HepG2 (cell line): ENCODE results near the gene TMEM151A. TPM values are rescaled to one million over a fixed set of nuclear protein-coding genes. Genes with fewer than 3 reads are reported as not detected.

ENCODE experiments used
- ATAC-seq: fragments of 200-7000 bp; cut with Tn5 transposase; 3 replicates; pipeline ENCODE4 v1.9.1; 2020; ENCODE audit warnings: mild to moderate bottlenecking, moderate library complexity
- BruUV-seq: library from RNA; stranded (reverse); fragments of 400-500 nt; replicated peaks from 2 replicates; lab custom pipeline; 2021; lab: Mats Ljungman, UMichigan
- CTCF ChIA-PET: fragments of 300-600 bp; formaldehyde crosslinking; extraction: SDS; loops from one replicate; lab custom pipeline; 2021; ENCODE audit warnings: low total read pairs, inconsistent platforms, low intra/inter-chr PET ratio; lab: Yijun Ruan, JAX
- POLR2A ChIA-PET: fragments of 350-600 bp; sonication (Branson Sonifier 250); formaldehyde crosslinking; loops from one replicate; lab custom pipeline; 2020; ENCODE audit warnings: antibody characterized with exemption, inconsistent platforms; lab: Yijun Ruan, JAX
- DNase-seq: peaks from one replicate; pipeline ENCODE4 v3.0.0-alpha.2; 2015; ENCODE audit warnings: low spot score
- FAIRE-seq: peaks from 3 replicates; lab custom pipeline; 2011; peaks lifted over from hg19 to GRCh38; lab: Jason Lieb, UNC
- H2AFZ ChIP-seq: one replicate; pipeline ENCODE4 v1.6.1; 2011; ENCODE audit warnings: low read length, inconsistent platforms
- H3K27ac ChIP-seq: fragments of 300-600 bp; 3 replicates; pipeline ENCODE4 v1.8.0; 2011; ENCODE audit warnings: mixed run types, mild to moderate bottlenecking, mixed read lengths, low read length, inconsistent platforms; ENCODE audit not compliant: insufficient read depth; ENCODE audit errors: extremely low read length
- H3K27me3 ChIP-seq, 2 experiments: fragments of 200-600 bp in 1 of 2; 2 replicates in 1 of 2; 3 replicates in 1 of 2; pipeline versions ENCODE4 v1.6.0 to v1.8.0; 2011; ENCODE audit warnings: low read length in 2 of 2, mild to moderate bottlenecking in 2 of 2, moderate library complexity in 2 of 2, inconsistent platforms in 1 of 2; ENCODE audit not compliant: insufficient read depth in 2 of 2, control insufficient read depth in 1 of 2
- H3K36me3 ChIP-seq, 2 experiments: fragments of 200-600 bp in 1 of 2; replicated peaks in 1 of 2; 2 replicates in 1 of 2; 3 replicates in 1 of 2; pipeline versions ENCODE4 v1.5.1 to v1.8.0; 2011; ENCODE audit warnings: low read length in 2 of 2, inconsistent platforms in 1 of 2; ENCODE audit not compliant: insufficient read depth in 2 of 2, control insufficient read depth in 1 of 2
- H3K4me1 ChIP-seq: 2 replicates; pipeline ENCODE4 v1.5.1; 2012; ENCODE audit warnings: low read length, inconsistent platforms; ENCODE audit not compliant: insufficient read depth
- H3K4me2 ChIP-seq: 2 replicates; pipeline ENCODE4 v1.6.0; 2011; ENCODE audit warnings: low read depth, low read length, inconsistent platforms
- H3K4me3 ChIP-seq, 3 experiments: fragments of 200-600 bp in 1 of 3; sonication (generic), shearing (Covaris generic) in 1 of 3; replicated peaks in 1 of 3; 2 replicates each; pipeline ENCODE4 v1.5.1; 2011 to 2016; ENCODE audit warnings: low read length in 3 of 3, inconsistent platforms in 2 of 3, low read depth in 2 of 3, mild to moderate bottlenecking in 2 of 3, control low read depth in 1 of 3, mixed read lengths in 1 of 3; ENCODE audit not compliant: insufficient read depth in 1 of 3
- H3K79me2 ChIP-seq: one replicate; pipeline ENCODE4 v1.6.1; 2011; ENCODE audit warnings: low read length, inconsistent platforms; ENCODE audit not compliant: insufficient read depth
- H3K9ac ChIP-seq: 2 replicates; pipeline ENCODE4 v1.6.0; 2011; ENCODE audit warnings: mild to moderate bottlenecking, low read depth, low read length, inconsistent platforms; ENCODE audit not compliant: insufficient read depth
- H3K9me3 ChIP-seq: 2 replicates; pipeline ENCODE4 v1.5.1; 2012; ENCODE audit warnings: mild to moderate bottlenecking, low read length
- H4K20me1 ChIP-seq: 2 replicates; pipeline ENCODE4 v1.6.0; 2011; ENCODE audit warnings: inconsistent platforms, mild to moderate bottlenecking, low read length, moderate library complexity; ENCODE audit not compliant: insufficient read depth
- NFE2 ChIP-seq: sonication (generic); formaldehyde crosslinking; IDR thresholded peaks from 2 replicates; pipeline ENCODE4 v1.4.0; 2020; ENCODE audit warnings: missing genetic modification reagents
- SMARCC2 ChIP-seq: fragments of 450-650 bp; IDR thresholded peaks from 2 replicates; pipeline ENCODE4 v1.6.1; 2017; ENCODE audit warnings: antibody characterized with exemption, mild to moderate bottlenecking
- WGBS: methylation state at CpG from one replicate; pipeline ENCODE4 v1.1.6; 2017; ENCODE audit warnings: low lambda C conversion rate; 5-methylcytosine and 5-hydroxymethylcytosine counted together
- in situ Hi-C: cut with HindIII; loops from 2 replicates; pipeline ENCODE4 v1.10.0; 2017; ENCODE audit warnings: low pct_unique_long_range_greater_than_20kb; ENCODE audit not compliant: extremely low pct_ligation_motif_present
- intact Hi-C: fragments of 100-400 bp; cut with micrococcal nuclease; formaldehyde crosslinking; loops from one replicate; pipeline ENCODE4 v1.10.0; 2022; ENCODE audit not compliant: unreplicated experiment
- polyA plus RNA-seq, 8 experiments: library from polyadenylated mRNA; depleted of rRNA in 3 of 8; stranded (reverse) in 7 of 8; unstranded in 1 of 8; fragments of >200 nt; fragmentation: Illumina TruSeq in 4 of 8; extraction: Trizol in 4 of 8; gene quantifications; 2 replicates each; pipeline versions ENCODE4 v1.2.1 to v1.2.3, GENCODE V29; 2011 to 2016; ENCODE audit warnings: low read depth in 4 of 8, missing spikeins in 1 of 8, mixed read lengths in 1 of 8; ENCODE audit not compliant: insufficient read depth in 1 of 8
- total RNA-seq, 5 experiments: library from RNA; depleted of rRNA; stranded (reverse); fragments of >200 nt; fragmentation: Illumina TruSeq; extraction: Trizol; gene quantifications; 2 replicates each; pipeline ENCODE4 v1.2.3, GENCODE V29; 2016; ENCODE audit warnings: low read depth in 1 of 5
- TF ChIP-seq, protein P1 (sequence below): fragments of 450-650 bp; IDR thresholded peaks from 2 replicates; pipeline ENCODE4 v1.6.1; 2016

TMEM151A gene
- total and polyA plus RNA-seq, 2 of the 13 experiments (the other 11 are each of a cell fraction or from before 2014, with no cell fraction given), result 0.18 to 0.33 TPM

DNA sequence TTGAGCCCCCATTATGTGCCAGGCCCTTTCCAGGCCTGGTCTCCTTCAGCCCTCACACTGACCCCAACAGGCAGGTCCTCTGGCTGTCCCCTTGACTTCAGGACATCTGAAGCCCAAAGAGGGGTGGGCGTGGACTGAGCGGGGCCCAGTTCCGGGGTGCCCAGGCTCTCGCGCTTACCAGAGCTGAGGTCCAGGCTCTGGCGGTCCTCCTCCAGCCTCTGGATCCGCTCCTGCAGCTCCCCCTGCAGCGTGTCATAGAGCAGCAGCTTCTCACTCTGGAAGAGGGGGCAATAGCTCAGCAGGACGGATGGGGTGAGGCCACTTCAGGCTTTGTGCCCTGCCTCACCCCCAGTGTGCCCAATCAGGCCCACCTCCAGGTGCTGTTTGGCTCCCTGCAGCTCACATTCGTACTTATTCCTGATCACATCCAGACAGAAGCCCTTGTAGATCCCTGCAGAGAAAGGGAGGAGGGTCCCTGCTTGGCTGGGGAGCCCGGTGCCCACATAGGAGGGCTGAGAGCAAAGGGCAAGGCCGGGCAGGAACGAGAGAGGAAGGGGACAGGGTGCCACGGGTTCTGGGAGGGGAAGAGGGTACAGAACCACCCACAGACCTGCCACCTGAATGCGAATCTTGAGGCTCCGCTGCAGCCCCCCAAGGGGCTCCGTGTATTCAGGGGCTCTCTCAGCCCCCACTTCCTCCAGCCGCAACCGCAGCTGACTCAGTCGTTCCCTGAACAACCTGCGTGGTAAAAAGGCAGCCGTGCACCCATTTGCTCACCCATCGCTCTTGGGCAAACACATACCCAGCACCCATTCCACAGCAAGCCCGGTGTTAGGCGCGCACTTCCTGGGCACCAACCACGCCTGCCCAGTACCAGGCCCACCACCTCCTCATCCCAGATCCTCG is 49.2 kb downstream of the TMEM151A start:
- TF ChIP-seq SMARCC2, result no peak

DNA sequence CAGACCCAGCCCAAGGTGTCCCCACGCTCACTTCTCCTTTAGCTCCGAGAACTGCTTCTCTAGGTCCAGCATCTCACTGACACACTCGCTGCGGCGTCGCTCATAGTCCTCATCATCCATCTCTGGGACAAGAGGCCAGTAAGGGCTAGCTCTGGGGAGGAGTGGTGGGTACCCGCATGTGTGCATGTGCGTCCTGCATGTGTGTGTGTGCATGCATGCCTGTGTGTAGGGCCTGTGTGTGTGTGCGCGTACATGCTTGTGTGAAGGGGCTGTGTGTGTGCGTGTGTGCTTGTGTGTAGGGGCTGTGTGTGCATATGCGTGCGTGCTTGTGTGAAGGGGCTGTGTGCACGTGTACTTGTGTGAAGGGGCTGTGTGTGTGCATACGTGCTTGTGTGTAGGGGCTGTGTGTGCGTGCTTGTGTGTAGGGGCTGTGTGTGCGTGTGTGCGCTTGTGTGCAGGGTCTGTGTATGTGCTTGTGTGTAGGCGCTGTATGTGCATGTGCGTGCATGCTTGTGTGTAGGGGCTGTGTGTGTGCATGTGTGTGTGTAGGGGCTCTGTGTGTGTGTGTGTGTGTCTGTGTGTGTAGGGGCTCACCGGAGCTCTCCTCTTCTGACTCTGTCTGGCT is 49.9 kb downstream of the TMEM151A start:
- Histone ChIP-seq H2AFZ (no peak overlapping the region), H3K27me3 (no peaks in the 10 kb centered on the region; a peak in 1 of 5 replicates), H3K4me1 (peaks cover 35% of the 10 kb centered on the region), H3K4me3 (no peak overlapping the region), H3K9me3 (no peaks in the 10 kb centered on the region), H3K9ac (no peak overlapping the region), H3K4me2 (no peak overlapping the region), H3K36me3 (peaks cover 19 to 29% of the 10 kb centered on the region in 2 experiments; a peak in 4 of 5 replicates), H3K79me2 (peaks cover 31% of the 10 kb centered on the region), H3K27ac (no peak overlapping the region), H4K20me1 (no peaks in the 10 kb centered on the region)
- in situ Hi-C loops (no loop called here), intact Hi-C loops (no loop called here)
- 95% methylated on average over 21 of the region's 21 CpGs for WGBS
- ChIA-PET CTCF (no interaction called here), POLR2A (interaction anchor here (1.3 kb wide), 1 partner anchor 29 kb away, joined by 4 read pairs; no protein-coding TSS in a partner anchor)
- TF ChIP-seq, protein P1, sequence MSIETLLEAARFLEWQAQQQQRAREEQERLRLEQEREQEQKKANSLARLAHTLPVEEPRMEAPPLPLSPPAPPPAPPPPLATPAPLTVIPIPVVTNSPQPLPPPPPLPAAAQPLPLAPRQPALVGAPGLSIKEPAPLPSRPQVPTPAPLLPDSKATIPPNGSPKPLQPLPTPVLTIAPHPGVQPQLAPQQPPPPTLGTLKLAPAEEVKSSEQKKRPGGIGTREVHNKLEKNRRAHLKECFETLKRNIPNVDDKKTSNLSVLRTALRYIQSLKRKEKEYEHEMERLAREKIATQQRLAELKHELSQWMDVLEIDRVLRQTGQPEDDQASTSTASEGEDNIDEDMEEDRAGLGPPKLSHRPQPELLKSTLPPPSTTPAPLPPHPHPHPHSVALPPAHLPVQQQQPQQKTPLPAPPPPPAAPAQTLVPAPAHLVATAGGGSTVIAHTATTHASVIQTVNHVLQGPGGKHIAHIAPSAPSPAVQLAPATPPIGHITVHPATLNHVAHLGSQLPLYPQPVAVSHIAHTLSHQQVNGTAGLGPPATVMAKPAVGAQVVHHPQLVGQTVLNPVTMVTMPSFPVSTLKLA, result peak; percentile 21; the same call in 1 of the 2 replicates
- no peak for TF ChIP-seq NFE2
- DNase-seq, result no peak
- ATAC-seq, result no peak
- no peak for FAIRE-seq
- no TSS peak for BruUV-seq

More for the DNA sequence above, 49.2 kb downstream of the TMEM151A start:
- DNase-seq (no peak), ATAC-seq (no peak), FAIRE-seq (no peak)
- H4K20me1 ChIP-seq, result no peaks in the 10 kb centered on the region
- no peak overlapping the region for H3K9ac ChIP-seq
- intact Hi-C loops, result no loop called here
- H3K27ac ChIP-seq, result no peak overlapping the region
- no TSS peak for BruUV-seq
- H3K27me3 ChIP-seq, result no peaks in the 10 kb centered on the region; a peak in 1 of 5 replicates
- peaks cover 19 to 29% of the 10 kb centered on the region in 2 experiments; a peak in 4 of 5 replicates for H3K36me3 ChIP-seq
- in situ Hi-C loops, result no loop called here
- peaks cover 23% of the 10 kb centered on the region for H3K79me2 ChIP-seq
- H2AFZ ChIP-seq, result no peak overlapping the region
- ChIA-PET CTCF (no interaction called here), POLR2A (no interaction called here)
- H3K4me2 ChIP-seq, result no peak overlapping the region
- H3K4me3 ChIP-seq, result no peak overlapping the region
- no peaks in the 10 kb centered on the region for H3K9me3 ChIP-seq
- WGBS, result 97% methylated on average over 21 of the region's 28 CpGs
- peaks cover 30% of the 10 kb centered on the region for H3K4me1 ChIP-seq
